AG04449 (cell line): Measurements from ENCODE around the gene ZNF574.

Experiments used
- CTCF ChIA-PET: fragments of 350-600 bp; formaldehyde crosslinking; extraction: SDS; loops from one replicate; lab custom pipeline; 2021; ENCODE audit warnings: antibody characterized with exemption; lab: Yijun Ruan, JAX
- POLR2A ChIA-PET: fragments of 400-600, 350-600 bp; formaldehyde crosslinking; extraction: SDS; loops from one replicate; lab custom pipeline; 2020; ENCODE audit warnings: antibody characterized with exemption, inconsistent platforms; lab: Yijun Ruan, JAX
- DNase-seq: peaks from one replicate; pipeline ENCODE4 v3.0.0-alpha.2; 2010; ENCODE audit warnings: low read depth, low spot score
- H3K4me3 ChIP-seq: 2 replicates; pipeline ENCODE4 v1.5.1; 2011; ENCODE audit warnings: low read depth, mild to moderate bottlenecking, control low read depth, low read length
- TF ChIP-seq, protein P1 (sequence below): IDR thresholded peaks from one replicate; pipeline ENCODE4 v1.5.1; 2011; ENCODE audit warnings: mild to moderate bottlenecking, moderate library complexity, low read length, control low read depth, inconsistent platforms; ENCODE audit not compliant: insufficient read depth; ENCODE audit errors: missing control alignments

The ZNF574 gene

DNA sequence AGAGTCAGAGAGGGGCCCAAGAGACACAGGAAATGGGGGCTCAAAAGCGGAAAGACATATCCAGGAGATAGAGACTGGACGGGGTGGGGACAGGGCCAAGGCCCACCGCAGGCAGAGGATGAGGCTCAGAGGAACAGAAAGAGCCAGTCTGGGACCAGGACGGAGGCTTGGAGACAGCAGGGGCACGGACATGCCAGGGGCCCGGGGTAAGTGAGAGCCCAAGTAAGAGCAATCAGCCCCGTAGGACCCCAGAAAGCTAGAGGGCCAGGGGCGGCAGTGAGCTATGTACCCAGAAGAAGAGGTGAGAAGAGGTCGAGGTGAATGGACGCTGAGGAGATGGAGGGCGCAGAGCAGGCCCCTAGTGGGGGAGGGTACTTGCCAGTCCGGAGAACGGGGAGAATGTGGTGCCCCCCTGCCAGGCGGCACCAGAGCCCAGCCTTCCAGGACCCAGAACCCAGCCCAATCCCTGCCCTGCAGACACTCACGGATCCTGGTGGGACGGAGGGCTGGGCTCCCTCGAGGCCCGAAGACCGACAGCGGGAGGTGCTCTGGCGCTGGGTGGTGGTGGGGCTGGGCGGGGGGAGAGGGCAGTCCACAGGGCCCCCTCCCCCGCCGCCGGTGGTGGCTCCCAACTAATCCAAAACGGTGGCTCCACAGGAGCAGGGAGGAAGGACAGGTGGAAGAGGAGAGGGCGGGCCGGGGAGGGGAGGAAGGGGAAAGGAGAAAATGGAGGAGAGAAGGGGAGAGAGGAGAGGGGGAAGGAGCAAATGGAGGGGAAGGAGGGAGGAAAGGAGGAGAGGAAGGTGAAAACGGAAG, 7.0 kb upstream of the ZNF574 start:
- DNase-seq = no peak
- no peak overlapping the region for H3K4me3 ChIP-seq
- POLR2A ChIA-PET = no interaction called here

DNA sequence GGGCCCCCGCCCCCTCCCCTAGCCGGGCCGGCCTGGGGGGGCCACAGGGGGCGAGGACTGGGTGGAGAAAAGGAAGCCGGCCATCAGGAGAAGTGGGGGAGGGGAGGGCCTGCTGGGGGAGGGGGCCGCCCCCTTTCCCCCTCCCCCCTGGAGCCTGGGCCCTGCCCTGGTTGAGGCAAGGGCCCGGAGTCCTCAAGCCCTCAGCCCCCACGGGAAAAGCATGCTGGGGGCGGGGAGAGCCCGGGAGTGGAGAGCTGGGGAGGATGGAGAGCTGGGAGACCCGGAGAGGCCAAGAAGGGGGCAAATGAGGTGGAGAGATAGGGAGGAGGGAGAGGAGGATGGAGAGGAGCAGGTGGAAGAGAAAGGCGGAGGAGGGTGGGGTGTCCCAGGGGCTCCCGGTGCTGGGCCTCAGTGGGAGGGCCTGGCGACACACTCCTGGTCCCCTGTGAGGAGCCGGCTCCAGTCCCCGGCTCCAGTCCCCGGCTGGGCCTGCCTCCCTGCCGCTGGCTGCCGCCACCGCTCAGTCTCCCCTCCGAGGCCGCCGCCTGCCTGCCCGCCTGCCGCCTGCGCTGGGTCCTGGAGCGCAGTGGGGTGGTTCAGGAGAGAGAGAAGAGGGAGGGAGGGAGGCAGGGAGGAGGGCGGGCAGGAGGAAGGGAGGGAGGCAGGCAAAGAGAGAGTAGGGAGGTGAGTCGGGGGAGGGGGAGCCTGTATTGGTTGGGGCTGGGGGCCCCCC, 6.2 kb upstream of the ZNF574 start, which contains the start of gene GRIK5:
TSS of gene GRIK5 (minus strand) at position 588 of the 733 bp plus-strand sequence. CDS start 4,436 bp downstream, outside the sequence.
- no peak for DNase-seq
- H3K4me3 ChIP-seq = no peak within 1 kb of the TSS
- ChIA-PET POLR2A (no interaction called here), CTCF (no interaction called here)
- TF ChIP-seq, protein P1, sequence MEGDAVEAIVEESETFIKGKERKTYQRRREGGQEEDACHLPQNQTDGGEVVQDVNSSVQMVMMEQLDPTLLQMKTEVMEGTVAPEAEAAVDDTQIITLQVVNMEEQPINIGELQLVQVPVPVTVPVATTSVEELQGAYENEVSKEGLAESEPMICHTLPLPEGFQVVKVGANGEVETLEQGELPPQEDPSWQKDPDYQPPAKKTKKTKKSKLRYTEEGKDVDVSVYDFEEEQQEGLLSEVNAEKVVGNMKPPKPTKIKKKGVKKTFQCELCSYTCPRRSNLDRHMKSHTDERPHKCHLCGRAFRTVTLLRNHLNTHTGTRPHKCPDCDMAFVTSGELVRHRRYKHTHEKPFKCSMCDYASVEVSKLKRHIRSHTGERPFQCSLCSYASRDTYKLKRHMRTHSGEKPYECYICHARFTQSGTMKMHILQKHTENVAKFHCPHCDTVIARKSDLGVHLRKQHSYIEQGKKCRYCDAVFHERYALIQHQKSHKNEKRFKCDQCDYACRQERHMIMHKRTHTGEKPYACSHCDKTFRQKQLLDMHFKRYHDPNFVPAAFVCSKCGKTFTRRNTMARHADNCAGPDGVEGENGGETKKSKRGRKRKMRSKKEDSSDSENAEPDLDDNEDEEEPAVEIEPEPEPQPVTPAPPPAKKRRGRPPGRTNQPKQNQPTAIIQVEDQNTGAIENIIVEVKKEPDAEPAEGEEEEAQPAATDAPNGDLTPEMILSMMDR = no peak

More for the DNA sequence above, 7.0 kb upstream of the ZNF574 start:
- CTCF ChIA-PET = interaction anchor here (1.6 kb wide), 1 partner anchor 71 kb away, joined by 3 read pairs; no protein-coding TSS in a partner anchor
- TF ChIP-seq, protein P1 = no peak

DNA sequence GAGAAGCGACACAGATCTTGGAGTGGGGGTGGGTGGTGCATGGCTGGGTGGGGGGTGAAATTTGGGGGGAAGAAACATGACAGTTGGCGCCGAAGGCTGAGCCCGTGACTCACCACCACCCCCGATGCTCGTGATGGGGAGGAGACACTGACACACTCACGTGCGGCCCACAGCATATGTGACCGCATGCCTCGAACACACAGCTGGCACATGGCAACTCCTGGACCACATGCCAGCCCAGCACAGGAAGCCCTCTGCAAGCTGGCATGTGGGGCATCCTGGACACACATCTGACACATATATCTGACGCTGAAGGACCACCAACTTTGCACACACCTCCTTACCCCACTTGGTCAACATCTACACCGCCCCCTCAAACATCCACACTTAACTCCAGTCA, 4.7 kb upstream of the ZNF574 start:
- no peak for DNase-seq
- TF ChIP-seq, protein P1 = no peak
- CTCF ChIA-PET = no interaction called here
- H3K4me3 ChIP-seq = no peak overlapping the region
- POLR2A ChIA-PET = no interaction called here

DNA sequence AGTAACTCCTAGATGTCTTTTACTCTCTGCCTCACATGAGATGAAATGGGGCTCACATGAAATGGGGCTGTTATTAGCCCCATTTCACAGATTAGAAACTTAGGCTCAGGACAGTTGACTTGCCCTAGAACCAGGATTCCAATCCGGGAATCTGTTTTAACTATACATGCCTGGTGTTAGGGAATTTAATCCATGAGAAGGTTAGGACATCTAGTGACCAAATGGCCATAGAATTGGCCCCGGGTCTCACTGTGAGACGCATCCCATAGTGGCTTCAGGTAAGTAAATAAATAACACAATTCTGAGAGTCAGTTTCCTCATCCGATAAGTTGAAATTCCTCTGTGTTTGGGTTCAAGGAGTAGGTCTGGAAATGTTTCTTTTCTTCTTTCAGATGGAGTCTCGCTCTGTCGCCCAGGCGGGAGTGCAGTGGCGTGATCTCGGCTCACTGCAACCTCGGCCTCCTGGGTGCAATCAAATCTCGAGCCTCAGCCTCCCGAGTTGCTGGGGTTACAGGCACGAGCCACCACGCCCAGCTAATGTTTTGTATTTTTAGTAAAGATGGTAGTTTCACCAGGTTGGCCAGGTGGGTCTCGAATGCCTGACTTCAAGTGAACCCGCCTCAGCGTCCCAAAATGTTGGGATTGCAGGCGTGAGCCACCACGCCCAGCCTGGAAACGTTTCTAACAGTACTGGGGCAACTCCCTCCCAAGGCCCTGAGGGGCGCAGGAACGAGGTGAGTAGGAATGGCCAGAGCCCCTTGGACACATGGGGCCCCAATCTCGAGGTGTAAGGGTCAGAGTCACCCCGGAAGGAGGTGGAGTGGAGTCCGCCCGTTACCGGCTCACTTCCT, 1.2 kb upstream of the ZNF574 start:
- H3K4me3 ChIP-seq = peak overlapping the region; percentile 66
- ChIA-PET POLR2A (no interaction called here), CTCF (no interaction called here)
- TF ChIP-seq, protein P1 = no peak
- DNase-seq = no peak

DNA sequence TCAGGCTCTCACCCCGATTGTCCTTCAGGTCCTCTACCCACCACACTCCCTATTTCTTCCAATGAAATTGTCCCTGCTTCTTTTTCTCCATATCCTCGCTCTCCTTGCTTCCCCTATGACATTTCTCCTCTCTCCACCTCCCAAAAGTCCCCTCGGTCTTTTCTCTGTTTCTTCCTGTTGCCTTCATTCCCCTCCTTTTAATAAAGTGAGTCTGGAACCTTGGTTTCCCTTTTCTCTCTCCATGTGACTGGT, 676 bp upstream of the ZNF574 start:
- POLR2A ChIA-PET = no interaction called here
- H3K4me3 ChIP-seq = peak overlapping the region; percentile 66
- CTCF ChIA-PET = no interaction called here
- DNase-seq = no peak
- TF ChIP-seq, protein P1 = no peak
